Mesendoderm (in vitro differentiated cells): ENCODE results near the gene KIF6.

ENCODE experiments used
- DNase-seq: peaks from one replicate; pipeline ENCODE4 v3.0.0; 2013
- H2AK5ac ChIP-seq: 2 replicates; pipeline ENCODE4 v1.6.1; 2013; ENCODE audit warnings: low read length, inconsistent platforms
- H2BK120ac ChIP-seq: 2 replicates; pipeline ENCODE4 v1.6.1; 2013; ENCODE audit warnings: low read depth, mild to moderate bottlenecking, low read length, moderate library complexity, mixed read lengths
- H2BK15ac ChIP-seq: replicated peaks from 2 replicates; pipeline ENCODE4 v1.6.1; 2013; ENCODE audit warnings: low read depth, mild to moderate bottlenecking, moderate library complexity
- H2BK5ac ChIP-seq: 2 replicates; pipeline ENCODE4 v1.6.1; 2013; ENCODE audit warnings: low read length, inconsistent platforms
- H3K18ac ChIP-seq: 2 replicates; pipeline ENCODE4 v1.6.1; 2013; ENCODE audit warnings: mild to moderate bottlenecking, low read length, mixed read lengths
- H3K23ac ChIP-seq: one replicate; pipeline ENCODE4 v1.6.1; 2013; ENCODE audit warnings: low read length
- H3K27ac ChIP-seq: 2 replicates; pipeline ENCODE4 v1.5.1; 2013; ENCODE audit warnings: low read depth, mild to moderate bottlenecking, inconsistent platforms, low read length, moderate library complexity
- H3K27me3 ChIP-seq: 2 replicates; pipeline ENCODE4 v1.6.1; 2013; ENCODE audit warnings: low read length, control low read depth, mild to moderate bottlenecking, inconsistent platforms; ENCODE audit not compliant: insufficient read depth, poor library complexity
- H3K36me3 ChIP-seq: 2 replicates; pipeline ENCODE4 v1.6.1; 2013; ENCODE audit warnings: low read length, inconsistent platforms; ENCODE audit not compliant: control insufficient read depth, insufficient read depth
- H3K4ac ChIP-seq: one replicate; pipeline ENCODE4 v1.6.1; 2013; ENCODE audit warnings: low read depth, mild to moderate bottlenecking, low read length, moderate library complexity
- H3K4me1 ChIP-seq: 2 replicates; pipeline ENCODE4 v1.6.1; 2013; ENCODE audit warnings: low read depth, low read length, inconsistent platforms; ENCODE audit not compliant: control insufficient read depth
- H3K4me2 ChIP-seq: 2 replicates; pipeline ENCODE4 v1.6.1; 2013; ENCODE audit warnings: low read length
- H3K4me3 ChIP-seq: 2 replicates; pipeline ENCODE4 v1.5.1; 2013; ENCODE audit warnings: mild to moderate bottlenecking, low read length
- H3K56ac ChIP-seq: one replicate; pipeline ENCODE4 v1.6.1; 2013; ENCODE audit warnings: low read length
- H3K79me1 ChIP-seq: 2 replicates; pipeline ENCODE4 v1.6.1; 2013; ENCODE audit warnings: low read length, inconsistent platforms
- H3K79me2 ChIP-seq: 2 replicates; pipeline ENCODE4 v1.6.1; 2013; ENCODE audit warnings: mild to moderate bottlenecking, low read length; ENCODE audit not compliant: control insufficient read depth, insufficient read depth
- H3K9ac ChIP-seq: 2 replicates; pipeline ENCODE4 v1.6.1; 2013; ENCODE audit warnings: low read length, inconsistent platforms
- H4K5ac ChIP-seq: one replicate; pipeline ENCODE4 v1.6.1; 2013; ENCODE audit warnings: low read length
- H4K8ac ChIP-seq: one replicate; pipeline ENCODE4 v1.6.1; 2013; ENCODE audit warnings: low read depth, mild to moderate bottlenecking, control low read depth, low read length, moderate library complexity
- WGBS: extraction: QIAGEN DNeasy Blood & Tissue Kit; methylation state at CpG from one replicate; pipeline ENCODE4 v1.1.7; 2013; ENCODE audit warnings: low lambda C conversion rate, missing lambda C conversion rate; ENCODE audit not compliant: insufficient coverage; ENCODE audit errors: extremely low coverage; 5-methylcytosine and 5-hydroxymethylcytosine counted together

Gene KIF6

GRCh38 chr6:39381550-39382140 lies 343.6 kb downstream of the KIF6 start:
- no peak overlapping the region for H3K27ac ChIP-seq
- no peaks in the 10 kb centered on the region for H3K79me1 ChIP-seq
- WGBS, result no CpG with 5 or more reads among the region's 5 CpGs

GRCh38 chr6:39380837-39381549 lies 344.2 kb downstream of the KIF6 start:
- Histone ChIP-seq H3K18ac (no peak overlapping the region), H2BK15ac (no peak overlapping the region), H3K79me2 (no peaks in the 10 kb centered on the region), H3K4ac (no peak overlapping the region), H4K8ac (no peak overlapping the region), H2BK120ac (no peak overlapping the region), H3K79me1 (no peaks in the 10 kb centered on the region), H2BK5ac (no peak overlapping the region), H3K9ac (no peak overlapping the region), H3K27me3 (no peaks in the 10 kb centered on the region), H3K56ac (no peak overlapping the region), H3K4me1 (no peaks in the 10 kb centered on the region), H3K27ac (no peak overlapping the region), H3K4me3 (no peak overlapping the region), H3K23ac (no peak overlapping the region), H3K36me3 (no peaks in the 10 kb centered on the region), H3K4me2 (no peak overlapping the region), H4K5ac (no peak overlapping the region), H2AK5ac (no peak overlapping the region)
- 100% methylated on average over 2 of the region's 6 CpGs for WGBS
- DNase-seq, result no peak

More at GRCh38 chr6:39381550-39382140, 343.6 kb downstream of the KIF6 start:
- H3K4me3 ChIP-seq, result no peak overlapping the region
- no peaks in the 10 kb centered on the region for H3K4me1 ChIP-seq
- H4K5ac ChIP-seq, result no peak overlapping the region
- H3K18ac ChIP-seq, result no peak overlapping the region
- H2BK5ac ChIP-seq, result no peak overlapping the region
- H3K27me3 ChIP-seq, result no peaks in the 10 kb centered on the region
- H3K9ac ChIP-seq, result no peak overlapping the region
- no peaks in the 10 kb centered on the region for H3K36me3 ChIP-seq
- no peak overlapping the region for H3K56ac ChIP-seq
- no peaks in the 10 kb centered on the region for H3K79me2 ChIP-seq
- DNase-seq, result no peak
- H4K8ac ChIP-seq, result no peak overlapping the region
- H3K23ac ChIP-seq, result no peak overlapping the region
- no peak overlapping the region for H2BK120ac ChIP-seq
- no peak overlapping the region for H3K4me2 ChIP-seq
- no peak overlapping the region for H3K4ac ChIP-seq
- no peak overlapping the region for H2AK5ac ChIP-seq
- H2BK15ac ChIP-seq, result no peak overlapping the region

- no peak overlapping the region for H3K27ac ChIP-seq
- no peaks in the 10 kb centered on the region for H3K27me3 ChIP-seq
- no peak overlapping the region for H3K4me2 ChIP-seq
- H3K56ac ChIP-seq, result no peak overlapping the region
- no peak overlapping the region for H3K9ac ChIP-seq
- H4K5ac ChIP-seq, result no peak overlapping the region
- no peak overlapping the region for H2BK120ac ChIP-seq
- no peaks in the 10 kb centered on the region for H3K79me1 ChIP-seq
- no peaks in the 10 kb centered on the region for H3K4me1 ChIP-seq
- H3K23ac ChIP-seq, result no peak overlapping the region
- H3K79me2 ChIP-seq, result no peaks in the 10 kb centered on the region
- H3K4ac ChIP-seq, result no peak overlapping the region
- H2BK5ac ChIP-seq, result no peak overlapping the region
- no CpG with 5 or more reads among the region's 5 CpGs for WGBS
- no peaks in the 10 kb centered on the region for H3K36me3 ChIP-seq
- H3K4me3 ChIP-seq, result no peak overlapping the region
- no peak for DNase-seq
- no peak overlapping the region for H3K18ac ChIP-seq
- no peak overlapping the region for H2BK15ac ChIP-seq
- no peak overlapping the region for H4K8ac ChIP-seq
- no peak overlapping the region for H2AK5ac ChIP-seq
Observed at GRCh38 chr6:39378960-39379425, 346.2 kb downstream of the KIF6 start.

GRCh38 chr6:39378175-39378959 lies 346.8 kb downstream of the KIF6 start:
- Histone ChIP-seq H3K79me2 (no peaks in the 10 kb centered on the region), H3K4me1 (no peaks in the 10 kb centered on the region), H2AK5ac (no peak overlapping the region), H3K27me3 (no peaks in the 10 kb centered on the region), H4K8ac (no peak overlapping the region), H4K5ac (no peak overlapping the region), H3K9ac (no peak overlapping the region), H3K56ac (no peak overlapping the region), H2BK5ac (no peak overlapping the region), H3K36me3 (no peaks in the 10 kb centered on the region), H3K4ac (no peak overlapping the region), H2BK120ac (no peak overlapping the region), H3K79me1 (no peaks in the 10 kb centered on the region), H3K18ac (no peak overlapping the region), H3K4me3 (no peak overlapping the region), H3K27ac (no peak overlapping the region), H3K23ac (peak overlapping the region; percentile 86), H2BK15ac (no peak overlapping the region), H3K4me2 (no peak overlapping the region)
- no peak for DNase-seq
- WGBS, result 100% methylated on average over 4 of the region's 10 CpGs

- no peaks in the 10 kb centered on the region for H3K4me1 ChIP-seq
- H2AK5ac ChIP-seq, result no peak overlapping the region
- no peak overlapping the region for H4K5ac ChIP-seq
- no peaks in the 10 kb centered on the region for H3K27me3 ChIP-seq
- no peak overlapping the region for H2BK15ac ChIP-seq
- H2BK5ac ChIP-seq, result no peak overlapping the region
- DNase-seq, result peak; percentile 90
- H3K79me2 ChIP-seq, result no peaks in the 10 kb centered on the region
- H4K8ac ChIP-seq, result no peak overlapping the region
- H3K18ac ChIP-seq, result no peak overlapping the region
- H3K79me1 ChIP-seq, result no peaks in the 10 kb centered on the region
- no peak overlapping the region for H3K27ac ChIP-seq
- no peak overlapping the region for H3K56ac ChIP-seq
- H3K36me3 ChIP-seq, result no peaks in the 10 kb centered on the region
- no peak overlapping the region for H3K9ac ChIP-seq
- H2BK120ac ChIP-seq, result no peak overlapping the region
- no peak overlapping the region for H3K23ac ChIP-seq
- H3K4me2 ChIP-seq, result no peak overlapping the region
- H3K4me3 ChIP-seq, result no peak overlapping the region
- WGBS, result no CpG with 5 or more reads among the region's 6 CpGs
- no peak overlapping the region for H3K4ac ChIP-seq
Observed at GRCh38 chr6:39377539-39377950, 347.7 kb downstream of the KIF6 start.
